OCI-LY3 (cell line): ENCODE data around the gene CEP162.

Source experiments
- H2AFZ ChIP-seq: fragments of 200-600, 300-600 bp; shearing (Covaris generic); 2 replicates; pipeline ENCODE4 v1.6.0; 2014; ENCODE audit warnings: antibody characterized with exemption, low read depth, low read length
- H3K27ac ChIP-seq: fragments of 200-600, 300-600 bp; sonication (generic); 2 replicates; pipeline ENCODE4 v1.5.1; 2014; ENCODE audit warnings: mild to moderate bottlenecking, low read length, moderate library complexity, mixed read lengths
- H3K27me3 ChIP-seq: fragments of 200-600, 300-600 bp; sonication (generic); 2 replicates; pipeline ENCODE4 v1.6.1; 2014; ENCODE audit warnings: low read depth, low read length, mixed read lengths
- H3K36me3 ChIP-seq: fragments of 200-600, 300-600 bp; sonication (generic); replicated peaks from 2 replicates; pipeline ENCODE3; 2014; ENCODE audit warnings: low read depth, low read length, mixed read lengths
- H3K4me1 ChIP-seq: fragments of 300-600, 200-600 bp; sonication (generic); 2 replicates; pipeline ENCODE4 v1.6.1; 2014; ENCODE audit warnings: low read length, mixed read lengths
- H3K4me2 ChIP-seq: fragments of 200-600, 300-600 bp; sonication (generic); 2 replicates; pipeline ENCODE4 v1.6.1; 2014; ENCODE audit warnings: low read length, mixed read lengths
- H3K4me3 ChIP-seq: fragments of 300-600, 200-600 bp; sonication (generic); 2 replicates; pipeline ENCODE4 v1.5.1; 2014; ENCODE audit warnings: antibody characterized with exemption, mild to moderate bottlenecking, low read length, moderate library complexity
- H3K79me2 ChIP-seq: fragments of 300-600, 200-600 bp; shearing (Covaris generic); 2 replicates; pipeline ENCODE4 v1.6.1; 2014; ENCODE audit warnings: mild to moderate bottlenecking, low read length, mixed read lengths
- H3K9ac ChIP-seq: fragments of 300-600, 200-600 bp; shearing (Covaris generic); 2 replicates; pipeline ENCODE4 v1.6.0; 2014; ENCODE audit warnings: mild to moderate bottlenecking, low read length, moderate library complexity
- H3K9me3 ChIP-seq: fragments of 200-600, 300-600 bp; shearing (Covaris generic); 2 replicates; pipeline ENCODE4 v1.6.1; 2014; ENCODE audit warnings: low read length, mixed read lengths; ENCODE audit not compliant: insufficient read depth
- H4K20me1 ChIP-seq: fragments of 200-600, 300-600 bp; sonication (generic); 2 replicates; pipeline ENCODE4 v1.6.1; 2016; ENCODE audit warnings: low read length, mixed read lengths; ENCODE audit not compliant: insufficient read depth
- EZH2phosphoT487 ChIP-seq: fragments of 200-600 bp; shearing (Covaris generic); IDR thresholded peaks from 2 replicates; pipeline ENCODE4 v1.6.1; 2018; ENCODE audit warnings: antibody characterized with exemption, mixed run types, low read depth
- TF ChIP-seq, protein P1 (sequence below): fragments of 200-600, 300-600 bp; sonication (generic); IDR thresholded peaks from 2 replicates; pipeline ENCODE4 v1.5.1; 2014; ENCODE audit warnings: antibody characterized with exemption, low read length, low read depth

Gene CEP162

DNA sequence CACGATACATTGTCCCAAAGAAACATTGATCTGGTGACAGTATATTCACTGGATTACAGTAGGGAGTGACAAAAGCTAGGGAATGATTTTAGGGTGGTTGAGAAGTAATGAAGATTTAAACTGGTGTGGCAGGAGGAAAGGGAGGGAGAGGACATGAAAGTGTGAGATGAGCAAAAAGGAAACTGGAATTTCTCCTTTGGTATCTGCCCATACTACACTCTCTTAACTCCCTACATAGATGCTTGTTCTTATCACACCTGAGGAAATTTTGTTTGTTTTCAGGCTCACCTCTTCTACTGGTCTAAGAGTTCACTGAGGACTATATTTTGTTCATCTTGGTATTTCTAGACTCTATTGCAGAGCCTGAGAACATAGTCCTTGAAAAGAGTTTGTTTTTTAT is 44.9 kb upstream of the CEP162 start:
- Histone ChIP-seq H3K4me3 (no peak overlapping the region), H3K4me1 (no peaks in the 10 kb centered on the region), H3K27ac (no peak overlapping the region), H3K36me3 (no peaks in the 10 kb centered on the region), H3K9ac (no peak overlapping the region), H2AFZ (no peak overlapping the region), H3K27me3 (no peaks in the 10 kb centered on the region), H3K4me2 (no peak overlapping the region), H3K9me3 (no peaks in the 10 kb centered on the region), H4K20me1 (no peaks in the 10 kb centered on the region), H3K79me2 (no peaks in the 10 kb centered on the region)
- no peak for TF ChIP-seq EZH2phosphoT487
- TF ChIP-seq, protein P1, sequence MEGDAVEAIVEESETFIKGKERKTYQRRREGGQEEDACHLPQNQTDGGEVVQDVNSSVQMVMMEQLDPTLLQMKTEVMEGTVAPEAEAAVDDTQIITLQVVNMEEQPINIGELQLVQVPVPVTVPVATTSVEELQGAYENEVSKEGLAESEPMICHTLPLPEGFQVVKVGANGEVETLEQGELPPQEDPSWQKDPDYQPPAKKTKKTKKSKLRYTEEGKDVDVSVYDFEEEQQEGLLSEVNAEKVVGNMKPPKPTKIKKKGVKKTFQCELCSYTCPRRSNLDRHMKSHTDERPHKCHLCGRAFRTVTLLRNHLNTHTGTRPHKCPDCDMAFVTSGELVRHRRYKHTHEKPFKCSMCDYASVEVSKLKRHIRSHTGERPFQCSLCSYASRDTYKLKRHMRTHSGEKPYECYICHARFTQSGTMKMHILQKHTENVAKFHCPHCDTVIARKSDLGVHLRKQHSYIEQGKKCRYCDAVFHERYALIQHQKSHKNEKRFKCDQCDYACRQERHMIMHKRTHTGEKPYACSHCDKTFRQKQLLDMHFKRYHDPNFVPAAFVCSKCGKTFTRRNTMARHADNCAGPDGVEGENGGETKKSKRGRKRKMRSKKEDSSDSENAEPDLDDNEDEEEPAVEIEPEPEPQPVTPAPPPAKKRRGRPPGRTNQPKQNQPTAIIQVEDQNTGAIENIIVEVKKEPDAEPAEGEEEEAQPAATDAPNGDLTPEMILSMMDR = no peak

DNA sequence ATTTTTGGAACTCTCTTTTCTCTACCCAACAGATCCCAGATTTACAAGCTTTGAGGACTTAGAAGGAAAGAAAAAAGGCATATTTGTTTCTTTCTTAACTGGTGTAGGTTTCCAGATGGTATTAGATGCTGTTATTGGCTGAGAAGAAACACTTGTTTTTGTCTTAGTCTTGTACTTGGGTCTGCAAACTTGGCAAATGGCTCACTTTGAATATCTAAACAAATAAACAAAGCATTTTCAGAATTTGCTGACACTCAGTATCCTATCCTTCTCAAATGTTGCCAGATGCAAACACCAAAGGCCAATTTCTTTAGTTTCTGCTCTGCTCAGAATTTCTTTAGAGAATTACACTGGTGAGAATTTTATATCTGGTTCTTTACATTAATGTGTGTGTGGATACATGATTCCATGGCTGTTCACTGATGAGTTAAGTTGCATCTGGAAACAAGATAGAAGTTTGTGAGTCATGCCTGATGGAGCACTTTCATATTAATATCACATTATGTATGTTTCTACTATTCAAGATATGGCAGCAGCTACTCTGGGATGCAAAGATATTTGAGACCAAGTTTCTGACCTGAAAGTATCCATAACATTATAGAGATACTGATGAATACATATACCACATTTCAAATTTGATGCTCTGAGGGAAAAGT is 43.7 kb upstream of the CEP162 start:
- H3K79me2 ChIP-seq = no peaks in the 10 kb centered on the region
- H3K9ac ChIP-seq = no peak overlapping the region
- H3K4me2 ChIP-seq = no peak overlapping the region
- H3K27me3 ChIP-seq = no peaks in the 10 kb centered on the region
- no peaks in the 10 kb centered on the region for H3K4me1 ChIP-seq
- H3K36me3 ChIP-seq = no peaks in the 10 kb centered on the region
- no peak overlapping the region for H3K4me3 ChIP-seq
- no peak overlapping the region for H3K27ac ChIP-seq
- no peaks in the 10 kb centered on the region for H3K9me3 ChIP-seq
- H2AFZ ChIP-seq = no peak overlapping the region
- no peaks in the 10 kb centered on the region for H4K20me1 ChIP-seq
- TF ChIP-seq, protein P1 = no peak
- TF ChIP-seq EZH2phosphoT487 = no peak

DNA sequence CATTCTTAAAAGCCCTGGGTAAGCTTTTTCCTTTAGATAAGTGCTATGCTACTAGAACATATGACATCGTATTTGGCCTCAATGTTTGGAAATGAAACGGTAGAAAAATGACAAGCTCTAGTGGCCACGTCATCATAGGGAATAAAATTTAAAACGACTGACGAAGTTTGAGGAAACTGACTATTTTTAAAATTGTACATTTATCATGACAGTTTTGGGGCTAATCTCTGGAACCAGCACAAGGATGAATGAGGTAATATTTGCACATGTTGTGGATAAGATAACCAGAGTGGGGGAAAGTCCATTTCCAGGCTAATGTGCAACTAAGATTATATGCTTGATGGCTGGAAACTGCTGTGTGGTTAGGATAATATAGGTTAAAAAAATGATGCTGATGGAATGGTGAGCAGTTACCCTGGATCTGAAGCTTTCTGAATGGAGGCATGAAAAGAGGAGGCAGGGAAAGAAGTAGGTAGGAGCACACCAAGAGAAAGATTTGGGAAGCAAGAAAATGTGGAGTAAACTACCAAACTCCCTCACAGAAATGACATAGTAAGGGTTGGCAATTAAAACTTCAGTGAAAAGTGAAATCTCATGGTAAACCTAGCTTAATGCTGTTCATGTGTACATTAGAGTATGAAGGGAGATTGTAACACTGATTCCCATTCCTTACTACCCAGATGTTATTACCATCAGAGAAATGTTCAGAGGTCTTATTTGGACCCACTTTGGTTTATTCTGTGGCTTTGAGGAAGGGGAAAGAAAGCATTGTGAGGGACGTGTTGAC is 42.7 kb upstream of the CEP162 start:
- Histone ChIP-seq H2AFZ (no peak overlapping the region), H3K9me3 (no peaks in the 10 kb centered on the region), H3K27ac (no peak overlapping the region), H3K4me1 (no peaks in the 10 kb centered on the region), H3K4me3 (no peak overlapping the region), H3K27me3 (no peaks in the 10 kb centered on the region), H3K9ac (no peak overlapping the region), H3K36me3 (no peaks in the 10 kb centered on the region), H3K79me2 (no peaks in the 10 kb centered on the region), H3K4me2 (no peak overlapping the region), H4K20me1 (no peaks in the 10 kb centered on the region)
- TF ChIP-seq, protein P1 = no peak
- TF ChIP-seq EZH2phosphoT487 = no peak

DNA sequence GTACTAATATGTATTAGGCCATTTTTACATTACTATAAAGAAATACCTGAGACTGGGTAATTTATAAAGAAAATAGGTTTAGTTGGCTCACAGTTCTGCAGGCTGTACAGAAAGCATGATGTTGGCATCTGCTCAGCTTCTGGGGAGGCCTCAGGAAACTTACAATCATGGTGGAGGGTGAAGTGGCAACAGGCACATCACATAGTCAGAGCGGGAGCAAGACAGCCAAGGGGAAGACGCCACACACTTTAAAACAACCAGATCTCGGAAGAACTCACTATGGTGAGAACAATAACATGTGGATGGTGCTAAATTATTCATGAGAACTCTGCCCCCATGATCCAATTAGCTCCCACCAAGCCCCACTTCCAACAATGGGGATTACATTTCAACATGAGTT is 41.3 kb upstream of the CEP162 start:
- no peak for TF ChIP-seq EZH2phosphoT487
- TF ChIP-seq, protein P1 = no peak
- H2AFZ ChIP-seq = no peak overlapping the region
- H3K36me3 ChIP-seq = no peaks in the 10 kb centered on the region
- no peaks in the 10 kb centered on the region for H3K27me3 ChIP-seq
- no peak overlapping the region for H3K27ac ChIP-seq
- H4K20me1 ChIP-seq = no peaks in the 10 kb centered on the region
- no peaks in the 10 kb centered on the region for H3K79me2 ChIP-seq
- H3K4me2 ChIP-seq = no peak overlapping the region
- H3K4me1 ChIP-seq = no peaks in the 10 kb centered on the region
- no peaks in the 10 kb centered on the region for H3K9me3 ChIP-seq
- H3K9ac ChIP-seq = no peak overlapping the region
- no peak overlapping the region for H3K4me3 ChIP-seq
